HG03045 (cell line): Measurements from ENCODE around the gene APBA1.
A peak's percentile ranks its signal among the peaks of the same experiment; 100 is the strongest.

Experiments
- ATAC-seq: cut with Tn5 transposase; IDR thresholded peaks from one replicate; pipeline ENCODE4 v1.9.1; 2021; ENCODE audit warnings: mild to moderate bottlenecking, moderate library complexity; ENCODE audit not compliant: unreplicated experiment

The APBA1 gene

DNA sequence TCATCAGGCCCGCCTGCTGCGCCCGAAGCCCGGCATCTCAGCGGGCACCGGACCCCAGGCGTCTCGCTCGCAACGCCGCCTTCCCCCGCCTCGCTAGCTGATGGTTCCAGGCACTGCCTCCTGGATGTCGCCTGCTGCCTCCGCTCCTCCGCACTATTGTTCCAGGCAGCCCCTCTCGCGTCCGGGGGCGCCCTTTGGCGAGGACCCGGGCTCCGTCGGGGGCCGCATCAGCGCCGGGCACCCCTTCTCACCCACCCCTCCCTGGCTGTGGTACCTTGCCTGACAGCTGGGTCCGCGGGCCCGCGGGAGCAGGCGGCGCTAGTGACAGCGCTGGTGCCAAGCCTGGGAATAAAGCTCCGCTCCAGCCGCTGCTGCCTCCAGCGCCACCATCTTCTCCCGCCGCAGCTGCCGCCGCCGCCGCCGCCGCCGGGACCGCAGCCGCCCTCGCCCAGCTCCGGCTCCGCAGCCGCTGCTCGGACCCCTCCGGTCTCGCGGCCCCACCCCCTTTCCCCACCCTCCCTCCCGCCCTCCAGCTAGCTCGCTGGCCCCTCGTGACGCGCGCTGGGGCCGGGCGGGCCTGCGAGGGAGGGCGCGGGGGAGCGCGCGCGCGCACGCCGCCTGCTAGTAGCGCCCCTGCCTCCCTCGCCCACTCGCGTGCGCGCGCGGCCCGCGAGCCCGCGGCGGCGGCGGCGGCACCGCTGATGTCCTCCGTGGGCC lies at the start of gene APBA1:
TSS of gene APBA1 (minus strand) at position 493 of the 717 bp plus-strand sequence.
- peak; percentile 44 for ATAC-seq

DNA sequence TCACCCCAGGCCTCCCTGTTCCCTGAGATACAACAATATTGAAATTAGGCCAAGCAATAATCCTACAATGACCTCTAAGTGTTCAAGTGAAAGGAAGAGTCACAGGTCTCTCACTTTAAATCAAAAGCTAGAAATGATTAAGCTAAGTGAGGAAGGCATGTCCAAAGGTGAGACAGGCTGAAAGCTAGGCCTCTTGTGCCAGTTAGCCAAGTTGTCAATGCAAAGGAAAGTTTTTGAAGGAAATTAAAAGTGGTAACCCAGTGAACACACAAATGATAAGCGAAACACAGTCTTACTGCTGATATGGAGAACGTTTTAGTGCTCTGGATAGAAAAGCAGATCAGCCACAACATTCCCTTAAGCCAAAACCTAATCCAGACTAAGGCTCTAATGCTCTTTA lies 47.8 kb upstream of the APBA1 start:
- no peak for ATAC-seq

DNA sequence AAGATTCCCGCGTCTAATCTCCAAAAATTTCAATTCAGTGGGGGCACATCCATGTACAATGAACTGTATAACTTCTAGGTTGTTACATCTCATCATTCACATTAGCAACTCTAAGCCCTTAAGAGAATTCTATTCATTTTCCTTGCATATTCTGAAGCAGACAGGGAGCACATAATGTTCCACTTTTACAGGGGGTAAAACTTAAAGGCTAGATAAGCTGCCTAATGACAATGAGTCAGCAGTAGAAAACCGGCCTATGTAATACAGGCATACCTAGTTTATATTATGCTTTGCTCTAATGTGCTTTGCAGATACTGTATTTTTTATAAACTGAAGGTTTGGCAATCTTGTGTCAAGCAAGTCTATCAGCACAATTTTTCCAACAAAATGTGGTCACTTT lies 47.2 kb upstream of the APBA1 start:
- ATAC-seq = no peak

DNA sequence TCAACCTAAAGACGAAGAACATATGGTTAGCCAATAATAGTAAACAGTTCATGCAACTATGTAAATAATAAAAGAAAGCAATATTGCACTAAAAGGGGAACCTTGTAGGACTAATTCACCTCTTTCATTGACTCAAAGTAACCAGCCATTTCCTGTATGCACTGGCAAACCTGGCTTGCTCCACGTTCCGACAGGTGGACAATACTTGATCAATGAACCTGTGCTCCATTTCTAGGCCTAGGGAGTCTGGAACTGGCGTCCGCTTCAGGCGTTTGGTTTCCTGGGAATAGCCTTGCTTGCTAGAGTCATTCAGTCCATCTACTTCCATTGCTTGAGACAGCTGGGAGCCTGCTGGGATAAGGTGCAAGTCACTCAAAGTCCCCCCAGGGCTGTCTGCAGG lies 46.0 kb upstream of the APBA1 start:
- ATAC-seq = no peak

DNA sequence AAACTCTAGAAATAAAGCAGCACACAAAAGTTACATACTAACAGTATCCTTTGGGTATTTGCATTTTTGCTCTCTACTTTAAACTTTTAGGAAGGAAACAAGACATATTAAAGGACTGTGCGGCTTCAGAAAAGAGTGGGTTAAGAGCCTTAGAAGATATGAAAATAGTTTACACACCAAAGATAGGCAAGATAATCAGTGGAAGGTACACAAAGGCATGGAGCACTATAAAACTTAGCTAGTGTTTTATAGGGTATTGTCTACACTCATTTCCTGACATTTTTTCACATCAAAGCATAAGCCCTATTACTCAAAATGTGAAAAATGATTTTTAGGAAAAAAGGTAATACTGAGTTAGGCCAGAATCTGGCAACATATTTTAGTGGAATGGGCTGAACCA lies 43.7 kb upstream of the APBA1 start:
- ATAC-seq = no peak

DNA sequence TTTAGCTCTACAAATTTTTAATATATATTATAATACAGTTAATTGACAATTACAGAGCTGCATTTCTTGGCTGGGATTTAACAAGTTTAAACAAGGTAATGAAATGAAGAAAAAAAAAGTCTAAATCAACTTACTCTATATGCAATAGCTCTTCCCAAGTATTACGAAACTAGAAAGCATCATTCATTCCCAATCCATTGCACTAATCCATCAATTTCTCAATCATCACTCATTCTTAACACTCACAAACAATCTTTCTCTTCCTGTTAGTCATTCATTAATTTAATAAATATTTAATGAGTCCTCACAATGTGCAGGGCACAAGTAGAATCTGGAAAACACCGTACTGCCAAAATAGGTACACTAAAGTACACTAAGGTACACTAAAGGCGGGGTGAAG lies 42.9 kb upstream of the APBA1 start:
- ATAC-seq = no peak

DNA sequence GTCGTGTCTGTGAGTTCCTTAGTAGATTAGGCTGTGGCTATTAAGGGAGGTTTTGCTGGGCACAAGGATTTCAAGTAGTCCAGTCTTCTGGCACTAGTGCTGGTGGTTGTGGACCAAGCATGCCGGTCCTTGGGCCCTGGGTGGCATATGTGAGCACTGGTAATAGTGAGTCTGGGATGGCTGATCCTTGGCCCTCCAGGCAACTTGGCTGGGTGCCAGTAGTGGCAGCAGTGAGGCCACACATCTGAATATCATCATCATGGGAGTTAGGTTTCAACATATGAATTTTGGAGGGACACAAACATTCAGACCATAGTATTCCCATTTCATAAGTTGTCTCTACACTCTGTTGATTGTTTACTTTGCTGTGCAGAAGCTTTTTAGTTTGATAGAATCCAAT lies 25.3 kb upstream of the APBA1 start:
- ATAC-seq = no peak

DNA sequence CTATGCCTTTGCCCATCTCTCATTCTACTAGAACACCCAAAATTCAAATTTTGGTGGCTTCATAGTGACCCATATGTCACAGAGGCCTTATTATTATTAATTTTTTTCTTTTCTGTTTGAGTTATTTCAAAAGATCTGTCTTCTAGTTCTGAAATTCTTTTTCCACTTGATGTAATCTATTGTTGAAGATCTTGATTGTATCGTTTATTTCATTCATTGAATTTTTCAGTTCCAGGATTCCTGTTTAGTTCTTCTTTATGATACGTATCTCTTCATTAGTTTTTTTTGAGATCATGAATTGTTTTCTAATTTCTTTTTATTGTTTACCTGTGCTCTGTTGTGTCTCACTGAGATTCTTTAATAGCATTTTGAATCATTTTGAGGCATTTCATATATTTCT lies 24.6 kb upstream of the APBA1 start:
- no peak for ATAC-seq

DNA sequence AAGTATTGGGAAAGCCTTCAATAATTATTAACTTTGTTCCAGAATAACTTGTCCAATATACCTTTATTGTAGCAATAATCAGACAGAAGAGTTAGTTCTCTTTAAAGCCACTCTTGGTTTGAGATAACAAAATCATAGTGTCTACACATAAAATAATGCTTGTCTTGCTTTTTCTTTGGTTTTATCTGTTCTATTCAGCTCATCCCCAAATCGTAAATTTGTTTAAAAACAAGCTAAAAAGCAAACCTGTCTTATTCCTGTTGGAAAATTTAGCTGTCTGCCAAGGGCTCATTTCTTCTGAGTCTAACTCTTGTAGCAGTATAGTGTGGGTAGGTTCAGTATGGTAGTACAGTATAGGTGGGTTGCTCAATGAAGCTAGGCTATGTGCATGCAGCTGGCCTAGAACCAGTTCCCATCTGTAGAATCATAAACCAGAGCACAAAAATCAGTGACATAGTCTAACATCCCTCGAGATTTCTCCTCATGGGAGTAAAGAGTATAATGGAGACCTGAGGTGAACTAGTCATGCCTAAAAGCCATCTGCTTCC lies 17.9 kb upstream of the APBA1 start:
- no peak for ATAC-seq

DNA sequence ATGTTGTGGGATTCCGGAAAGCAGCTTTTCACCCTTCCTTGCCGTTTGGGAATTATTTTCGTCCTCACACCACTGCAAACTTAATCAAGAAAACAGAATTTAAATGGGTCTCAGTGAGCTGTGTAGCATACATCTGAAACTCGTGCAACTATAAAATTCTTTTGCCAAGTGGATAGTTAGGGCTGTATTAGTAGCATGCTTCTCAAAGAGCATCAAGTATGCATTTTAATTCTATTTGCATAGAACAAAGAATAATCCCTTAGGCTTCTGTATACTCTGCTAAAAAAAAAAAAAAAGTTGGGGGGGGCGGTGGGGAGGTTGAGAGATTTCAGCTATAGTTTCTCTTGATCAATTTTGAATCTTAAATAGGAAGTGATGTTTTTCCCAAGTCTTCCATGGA lies 11.8 kb upstream of the APBA1 start:
- no peak for ATAC-seq

DNA sequence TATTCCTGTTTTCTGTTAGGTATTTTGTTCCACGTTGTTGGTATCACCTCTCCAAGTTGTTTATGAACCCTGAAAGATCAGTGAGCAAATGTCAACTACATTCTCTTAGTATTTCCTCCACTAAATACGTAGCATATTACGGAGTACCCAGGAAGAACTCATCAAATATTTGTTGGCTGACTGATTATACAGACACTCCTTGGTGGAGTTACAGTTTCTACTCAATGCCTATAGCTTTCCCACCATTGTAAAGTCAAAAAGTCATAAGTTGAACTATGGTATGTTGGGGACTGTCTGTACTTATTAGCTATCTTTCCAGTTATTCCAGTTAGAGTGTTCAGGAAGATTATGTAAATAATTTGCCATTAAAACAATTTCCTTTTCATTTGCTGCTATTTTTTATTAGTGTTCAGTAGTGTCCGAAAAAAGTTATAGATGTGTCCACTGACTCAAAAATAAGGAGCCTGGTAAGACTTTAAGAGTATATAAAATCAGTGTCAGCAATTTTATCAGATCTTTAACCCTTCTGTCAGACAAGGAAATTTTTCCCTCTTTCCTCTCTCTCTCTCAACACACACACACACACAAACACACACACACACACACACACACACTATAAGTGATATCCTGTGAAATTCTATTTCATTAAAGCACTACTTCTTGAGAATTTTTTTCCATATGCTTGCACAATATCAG lies 6.8 kb upstream of the APBA1 start:
- ATAC-seq = no peak

DNA sequence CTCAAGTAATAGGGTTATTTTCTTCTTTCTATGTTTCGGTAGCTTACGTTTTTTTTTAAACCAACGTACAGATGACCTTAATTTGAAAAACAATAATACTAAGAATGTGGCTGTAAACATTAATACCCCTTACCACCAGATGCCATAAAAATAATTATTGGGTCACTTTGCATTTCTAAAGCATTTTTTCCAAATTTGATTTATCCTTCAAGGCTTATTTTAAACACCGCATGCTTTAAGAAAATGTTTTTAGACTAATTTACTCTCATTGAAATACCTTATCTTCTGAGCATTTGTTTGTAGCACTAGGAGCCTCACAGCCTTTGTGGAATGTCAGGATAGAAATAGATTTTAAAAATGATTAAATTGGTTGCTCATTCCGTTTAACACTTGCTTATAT lies 5.8 kb upstream of the APBA1 start:
- no peak for ATAC-seq

DNA sequence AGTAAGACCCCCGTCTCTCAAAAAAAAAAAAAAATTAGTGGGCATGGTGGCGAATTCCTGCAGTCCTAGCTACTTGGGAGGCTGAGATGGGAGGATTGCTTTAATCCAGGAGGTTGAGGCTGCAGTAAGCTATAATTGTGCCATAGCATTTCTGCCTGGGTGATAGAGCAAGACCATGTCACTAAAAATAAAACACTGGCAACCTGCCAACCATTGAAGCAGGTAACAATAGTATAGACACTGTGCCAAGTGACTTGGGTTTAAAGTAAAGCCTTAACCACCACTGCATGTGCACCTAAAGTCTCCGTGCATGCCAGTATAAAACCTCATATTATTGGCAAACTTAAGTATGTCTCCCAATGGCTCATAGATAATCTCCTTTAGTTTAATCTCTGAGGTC lies 3.4 kb upstream of the APBA1 start:
- no peak for ATAC-seq

DNA sequence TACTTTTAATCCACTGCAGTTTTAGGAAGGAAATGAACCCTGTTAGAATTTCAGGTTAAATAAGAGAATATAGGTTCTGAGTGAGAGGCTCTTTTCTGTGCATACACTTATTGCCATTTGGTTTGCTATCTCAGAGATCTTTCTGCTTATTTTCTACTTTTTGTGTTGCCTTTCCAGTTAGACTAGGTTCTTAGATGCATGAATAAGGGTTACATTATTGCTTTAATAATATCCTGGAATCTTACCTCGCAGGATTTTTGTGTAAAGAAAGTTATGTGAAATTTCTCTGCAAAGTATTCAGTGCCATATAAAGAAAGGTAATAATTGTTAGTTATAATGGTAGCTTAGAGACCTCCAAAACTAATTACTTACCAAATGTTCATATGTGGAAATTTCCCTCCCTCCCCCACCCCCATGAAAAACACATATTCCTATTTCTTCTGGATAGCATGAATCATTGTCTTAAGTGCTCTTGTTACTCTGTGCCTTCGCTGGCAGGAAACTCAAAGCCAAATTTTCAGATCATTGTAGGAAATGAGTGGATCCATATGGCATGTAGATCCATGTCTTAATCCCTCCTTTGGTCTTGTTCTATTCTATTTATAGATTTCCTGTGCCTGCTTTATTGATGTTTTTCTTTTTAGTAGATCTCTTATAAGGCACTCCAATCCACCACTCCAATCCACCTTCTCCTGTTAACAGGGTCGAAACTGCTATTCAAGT lies 2.7 kb upstream of the APBA1 start:
- no peak for ATAC-seq

DNA sequence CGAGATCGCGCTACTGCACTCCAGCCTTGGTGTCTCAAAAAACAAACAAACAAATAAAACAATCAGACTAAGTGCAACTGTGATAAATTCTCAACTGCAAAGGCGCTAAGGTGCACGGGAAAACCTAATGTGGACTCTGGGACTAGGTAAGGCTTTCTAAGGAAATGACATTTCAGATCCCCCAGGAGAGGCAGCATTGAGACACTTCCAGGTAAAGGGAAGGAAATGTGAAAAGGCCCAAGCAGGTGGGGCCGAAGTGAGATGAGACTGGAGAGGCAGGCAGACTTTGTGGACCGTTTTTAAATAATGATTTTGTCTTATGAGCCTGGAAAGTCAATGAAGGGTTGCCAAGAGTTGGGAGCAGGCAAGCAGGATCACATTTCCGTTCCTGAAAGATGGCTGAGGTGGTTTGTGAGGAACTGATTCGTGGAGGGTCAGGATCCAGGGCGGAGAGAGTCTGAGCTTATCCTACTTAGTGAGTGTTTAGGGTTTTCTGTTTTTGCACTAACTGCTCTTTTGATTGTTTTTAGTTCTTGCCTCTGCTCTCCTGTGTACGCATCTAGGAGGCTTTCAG lies 2.0 kb upstream of the APBA1 start:
- ATAC-seq = no peak

DNA sequence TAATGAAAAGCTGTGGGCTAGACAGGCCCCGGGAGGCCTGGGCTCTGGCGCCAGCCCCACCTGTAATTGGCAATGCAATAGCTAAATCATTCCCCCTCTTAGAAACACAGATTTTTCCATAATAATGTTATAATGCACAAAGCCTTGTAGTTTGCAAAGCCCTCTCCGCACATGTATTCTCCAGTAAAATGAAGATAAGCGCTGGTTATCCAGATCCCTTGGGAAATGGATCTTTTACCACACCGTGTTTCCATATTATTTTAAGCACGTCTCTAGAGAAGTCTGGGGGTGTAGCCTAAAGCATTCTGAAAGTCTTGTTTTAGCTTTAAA lies 1.1 kb upstream of the APBA1 start:
- ATAC-seq = no peak

DNA sequence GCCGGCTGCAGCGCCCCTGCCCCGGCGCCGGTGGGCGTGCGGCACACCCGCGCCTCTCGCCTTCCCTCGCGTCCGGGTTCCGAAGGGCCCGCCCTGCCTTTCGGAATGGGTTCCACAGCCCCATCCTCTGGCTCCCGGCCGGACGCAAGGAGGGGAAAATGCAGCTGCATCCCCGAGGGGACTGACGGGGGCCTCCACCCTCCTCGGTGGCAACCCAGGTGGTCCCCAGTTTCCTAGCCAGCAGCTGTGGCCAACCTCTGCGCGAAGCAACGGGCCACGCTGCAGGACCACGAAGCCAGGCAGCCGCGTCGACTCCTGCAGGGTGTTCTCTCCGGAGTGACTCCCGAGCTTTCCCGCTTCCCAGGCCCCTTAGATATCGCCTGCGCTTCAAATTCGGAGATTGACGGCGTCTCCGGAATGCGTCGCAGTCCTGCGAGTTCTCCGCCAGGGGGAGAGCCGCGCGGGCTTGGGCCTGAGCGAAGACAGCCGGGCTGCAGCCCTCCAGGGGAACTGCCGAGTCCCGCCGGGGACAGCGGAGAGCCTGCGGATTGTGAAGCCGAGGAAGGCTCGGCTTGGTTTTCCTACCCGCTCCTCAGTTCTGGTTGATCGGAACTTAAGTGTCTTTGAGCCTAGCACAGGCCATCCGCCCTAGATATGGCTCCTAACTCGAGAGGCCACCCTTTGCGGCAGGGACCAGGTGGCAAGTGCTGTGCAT lies 582 bp upstream of the APBA1 start:
- peak; percentile 94 for ATAC-seq

DNA sequence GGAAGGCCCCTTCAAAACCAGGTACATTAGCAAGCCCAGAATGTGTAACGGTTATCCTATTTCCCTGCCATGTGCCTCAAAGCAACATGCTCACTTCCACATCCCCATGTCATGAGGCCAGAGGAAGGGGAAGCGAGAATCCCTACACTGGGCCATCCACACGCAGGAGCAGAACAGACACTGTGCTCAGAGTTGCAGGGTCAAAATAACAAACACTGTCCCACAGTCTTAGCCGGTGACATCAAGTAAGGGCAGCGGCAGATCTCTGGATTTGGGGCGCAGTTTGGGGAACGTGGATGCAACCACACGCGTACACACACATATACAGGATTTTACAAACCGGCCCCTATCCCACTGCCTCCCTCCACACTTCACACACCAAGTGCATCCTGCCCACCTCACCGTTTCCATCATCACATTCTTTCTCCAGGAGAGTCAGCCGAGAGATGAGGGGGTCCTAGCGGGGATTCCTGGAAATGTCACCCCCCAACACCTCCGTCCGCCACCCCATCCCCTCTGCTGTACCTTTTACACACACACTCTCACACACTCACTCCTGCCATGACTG lies 776 bp downstream of the APBA1 start:
- ATAC-seq = no peak

DNA sequence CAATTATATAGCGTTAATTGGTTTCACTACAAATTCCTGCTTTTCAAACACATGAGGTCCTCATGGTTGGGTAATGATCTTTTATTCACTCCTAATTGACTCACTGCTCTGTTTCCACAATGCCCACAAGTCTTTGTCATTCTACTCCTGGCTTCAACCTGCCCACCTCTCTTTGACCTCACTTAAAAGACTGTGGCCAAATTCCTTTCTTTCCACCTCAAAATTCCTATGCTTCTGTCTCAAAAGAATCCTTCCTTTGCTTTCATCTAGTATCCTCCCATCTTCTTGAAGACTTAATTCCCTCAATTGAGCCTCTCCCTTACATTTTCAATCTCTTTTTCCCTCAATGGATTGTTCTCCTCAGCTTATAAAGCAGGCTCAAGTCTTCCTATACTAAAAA lies 4.9 kb downstream of the APBA1 start:
- ATAC-seq = no peak

DNA sequence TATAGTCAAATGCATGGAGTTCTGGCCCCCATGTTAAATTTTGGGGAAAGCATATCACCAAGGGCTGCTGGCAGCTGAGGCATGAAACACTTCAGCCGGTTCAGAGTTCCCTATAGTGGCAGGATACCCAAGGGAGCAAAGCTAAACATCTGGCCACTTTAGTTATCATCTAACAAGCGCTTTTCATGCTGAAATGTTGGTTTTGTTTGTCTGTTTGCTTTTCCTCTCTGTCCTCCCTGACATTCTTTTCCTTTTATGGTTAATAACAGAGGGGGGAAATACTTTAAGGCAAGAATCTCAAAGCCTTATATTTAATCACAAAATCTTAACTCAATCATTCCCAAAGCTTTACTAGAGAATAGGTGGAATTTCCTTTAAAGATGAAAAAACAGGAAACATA lies 11.9 kb downstream of the APBA1 start:
- no peak for ATAC-seq
